ENCODE measurements around the gene CAPN7.

CAPN7 gene

GRCh38 chr3:15204005-15204404 is 2.0 kb upstream of the CAPN7 start:
- DNase-seq: no peak

DNA sequence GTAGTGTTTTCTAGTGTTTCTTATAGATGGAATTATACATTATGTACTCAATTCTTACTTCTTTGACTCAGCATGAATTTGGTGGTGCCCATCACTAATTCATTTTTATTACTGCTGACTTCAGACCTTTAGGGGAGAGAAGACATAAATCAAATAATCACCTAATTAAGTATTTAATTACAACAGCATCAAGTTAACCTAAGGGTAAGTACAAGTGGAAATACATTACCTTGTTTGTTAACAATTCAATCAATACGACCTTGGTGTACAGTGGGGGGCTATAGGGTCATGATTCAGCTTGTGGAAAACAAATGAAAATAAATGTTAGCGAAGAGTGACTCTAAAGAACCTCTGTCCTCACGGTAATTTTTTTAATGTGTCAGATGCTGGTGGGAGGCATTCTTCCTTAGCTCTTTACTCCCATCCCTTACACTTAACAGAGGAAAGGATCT is 538 bp upstream of the CAPN7 start:
- DNase-seq: no peak

- DNase-seq: no peak
Measured at GRCh38 chr3:15206662-15207576, 873 bp downstream of the CAPN7 start.

- no peak for DNase-seq
Measured at GRCh38 chr3:15207836-15208504, 1.9 kb downstream of the CAPN7 start.

DNA sequence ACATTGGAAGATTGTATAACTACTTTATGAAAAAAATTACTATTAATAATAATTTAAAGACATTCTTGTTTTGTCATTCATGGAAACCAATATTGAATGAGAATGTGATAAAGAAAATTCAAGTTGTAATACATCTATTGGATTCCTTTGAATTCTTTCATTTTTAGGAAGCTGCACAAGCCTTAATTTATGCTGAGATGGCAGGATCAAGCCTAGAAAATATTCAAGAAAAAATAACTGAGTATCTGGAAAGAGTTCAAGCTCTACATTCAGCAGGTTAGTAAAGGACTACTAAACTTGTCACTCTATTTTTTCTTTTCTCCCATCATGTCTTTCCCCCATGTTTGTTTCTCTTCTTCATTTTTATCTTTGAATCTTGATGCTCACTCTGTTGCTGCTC is 5.9 kb downstream of the CAPN7 start:
- DNase-seq: no peak

GRCh38 chr3:15214758-15215157 is 8.7 kb downstream of the CAPN7 start:
- DNase-seq: no peak

DNA sequence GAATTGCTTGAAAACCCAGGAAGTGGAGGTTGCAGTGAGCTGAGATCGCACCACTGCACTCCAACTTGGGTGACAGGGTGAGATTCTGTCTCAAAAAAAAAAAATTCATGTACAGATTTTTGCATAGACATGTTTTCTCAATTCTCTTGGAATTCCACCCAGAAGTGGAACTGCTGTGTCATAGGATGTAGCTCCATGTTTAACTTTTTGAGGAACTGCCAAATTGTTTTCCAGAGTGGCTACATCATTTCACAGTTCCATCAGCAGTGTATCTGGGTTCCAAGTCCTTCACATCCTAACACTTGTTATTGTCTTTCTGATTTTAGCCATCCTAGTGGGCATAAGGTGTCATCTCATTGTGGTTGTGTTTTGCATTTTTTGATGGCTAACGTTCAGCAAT is 9.9 kb downstream of the CAPN7 start:
- DNase-seq: no peak

DNA sequence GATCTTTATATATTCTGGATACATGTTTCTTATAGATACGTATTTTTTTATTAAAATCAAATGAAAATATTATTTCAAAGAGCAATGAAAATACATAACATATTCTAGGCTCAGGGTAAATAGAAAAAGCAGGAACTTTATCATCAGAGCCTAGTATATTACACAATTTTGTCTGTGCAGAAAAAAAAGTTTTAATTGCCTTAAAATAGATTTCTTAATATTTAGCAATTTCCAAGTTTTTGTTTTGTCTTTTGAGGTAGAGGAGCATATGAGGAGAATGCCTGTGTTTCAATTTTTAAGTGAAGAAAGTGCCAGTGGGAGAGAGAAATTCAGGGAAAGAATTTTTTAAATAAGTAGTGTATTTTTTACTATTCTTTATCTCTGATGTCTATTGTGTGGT is 10.5 kb downstream of the CAPN7 start:
- DNase-seq: no peak

DNA sequence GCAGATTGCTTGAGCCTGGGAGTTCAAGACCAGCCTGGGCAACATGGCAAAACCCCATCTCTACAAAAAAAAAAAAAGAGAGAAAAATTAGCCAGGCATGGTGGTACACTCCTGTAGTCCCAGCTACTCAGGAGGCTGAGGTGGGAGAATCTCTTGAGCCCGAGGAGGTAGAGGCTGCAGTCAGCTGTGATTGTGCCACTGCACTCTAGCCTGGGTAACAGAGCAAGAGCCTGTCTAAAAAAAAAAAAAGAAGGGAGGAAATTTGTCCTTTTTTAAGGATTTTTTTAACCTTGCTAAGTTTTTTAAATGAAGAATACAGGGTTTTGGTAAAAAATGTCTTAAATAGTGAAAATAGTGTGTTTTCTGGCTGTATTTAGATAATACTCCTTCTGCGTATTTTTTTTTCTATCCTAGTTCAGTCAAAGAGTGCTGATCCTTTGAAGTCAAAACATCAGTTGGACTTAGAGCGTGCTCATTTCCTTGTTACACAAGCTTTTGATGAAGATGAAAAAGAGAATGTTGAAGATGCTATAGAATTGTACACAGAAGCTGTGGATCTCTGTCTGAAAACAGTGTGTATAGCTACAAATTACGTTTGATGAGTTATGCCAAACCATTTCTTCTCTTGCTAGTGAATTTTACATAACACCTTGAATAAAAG is 11.1 kb downstream of the CAPN7 start:
- no peak for DNase-seq

- DNase-seq: no peak
Measured at GRCh38 chr3:15217841-15218267, 11.8 kb downstream of the CAPN7 start.

GRCh38 chr3:15218689-15219088 is 12.6 kb downstream of the CAPN7 start:
- DNase-seq: no peak

DNA sequence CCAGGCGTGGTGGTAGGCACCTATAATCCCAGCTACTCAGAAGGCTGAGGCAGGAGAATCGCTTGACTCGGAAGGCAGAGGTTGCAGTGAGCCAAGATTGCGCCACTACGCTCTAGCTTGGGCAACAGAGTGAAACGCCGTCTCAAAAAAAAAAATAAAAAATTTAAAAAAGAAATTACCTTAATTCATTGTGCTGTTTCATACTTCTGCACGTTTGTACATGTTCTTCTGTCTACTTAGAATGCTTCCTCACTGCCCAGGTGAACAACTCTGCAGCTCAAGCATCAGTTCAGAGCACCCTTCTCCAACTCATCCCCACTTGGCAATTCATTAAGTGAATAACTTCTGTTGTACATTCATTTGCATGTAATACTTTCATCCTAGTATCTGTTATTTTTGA is 14.0 kb downstream of the CAPN7 start:
- DNase-seq: no peak

DNA sequence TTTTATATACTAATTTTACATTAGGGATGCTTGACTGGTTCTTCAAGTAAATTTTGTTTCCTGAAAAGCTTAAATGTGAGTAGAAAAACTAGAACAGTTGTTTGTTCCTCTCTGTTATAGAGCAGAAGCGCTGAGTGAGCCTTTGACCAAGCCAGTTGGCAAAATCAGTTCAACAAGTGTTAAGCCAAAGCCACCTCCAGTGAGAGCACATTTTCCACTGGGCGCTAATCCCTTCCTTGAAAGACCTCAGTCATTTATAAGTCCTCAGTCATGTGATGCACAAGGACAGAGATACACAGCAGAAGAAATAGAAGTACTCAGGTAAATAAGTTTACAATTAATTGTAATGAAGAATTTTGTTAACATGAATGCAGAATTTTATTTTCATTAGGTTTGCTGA is 14.6 kb downstream of the CAPN7 start:
- DNase-seq: no peak

GRCh38 chr3:15221574-15222217 is 15.7 kb downstream of the CAPN7 start:
- no peak for DNase-seq

GRCh38 chr3:15223685-15224572 is 17.9 kb downstream of the CAPN7 start:
- DNase-seq: no peak

GRCh38 chr3:15228147-15228546 is 22.1 kb downstream of the CAPN7 start:
- no peak for DNase-seq

- DNase-seq: no peak
Measured at GRCh38 chr3:15229262-15229661, 23.2 kb downstream of the CAPN7 start.

DNA sequence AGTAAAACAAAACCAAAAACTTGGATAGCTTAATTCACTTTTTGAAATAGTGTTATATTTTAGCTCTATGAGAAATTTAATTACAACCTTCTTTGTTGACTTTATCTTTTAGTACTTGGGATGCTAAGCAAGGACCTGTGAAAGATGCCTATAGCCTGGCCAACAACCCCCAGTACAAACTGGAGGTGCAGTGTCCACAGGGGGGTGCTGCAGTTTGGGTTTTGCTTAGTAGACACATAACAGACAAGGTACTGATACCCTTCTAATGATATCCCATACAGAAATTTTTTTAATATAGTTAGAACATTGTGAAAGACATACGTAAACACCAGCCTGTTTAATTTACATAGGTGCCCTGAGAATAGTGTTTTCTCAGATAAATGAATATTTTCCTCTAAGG is 35.3 kb downstream of the CAPN7 start:
- DNase-seq: no peak

DNA sequence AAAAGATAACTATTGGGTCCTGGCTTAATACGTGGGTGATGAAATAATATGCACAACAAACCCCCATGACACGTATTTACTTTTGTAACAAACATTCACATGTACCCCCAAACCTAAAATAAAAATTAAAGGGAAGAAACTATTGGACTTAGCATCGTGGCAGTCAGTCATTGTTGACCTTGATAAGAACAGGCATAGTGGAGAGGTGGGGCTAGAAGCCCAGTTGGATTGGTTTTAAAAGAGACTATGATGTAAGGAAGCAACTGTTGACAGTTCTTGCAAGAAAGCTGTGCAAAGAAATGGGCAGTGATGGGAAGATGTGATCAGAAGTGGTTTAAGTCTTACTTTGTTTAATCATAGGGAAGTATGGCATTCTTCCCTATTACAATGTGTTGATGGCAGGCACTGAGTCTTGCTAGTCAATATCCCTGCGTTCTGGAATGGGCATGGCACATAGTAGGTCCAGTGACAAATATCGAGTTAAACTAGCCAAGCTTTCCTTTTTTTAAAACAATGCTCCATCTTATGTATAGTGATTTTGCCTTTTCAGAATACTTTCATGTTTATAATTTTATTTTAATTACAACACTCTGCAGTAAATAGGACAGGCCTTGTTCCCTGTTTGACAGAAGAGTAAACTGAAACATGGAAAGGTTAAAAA is 37.9 kb downstream of the CAPN7 start:
- no peak for DNase-seq

DNA sequence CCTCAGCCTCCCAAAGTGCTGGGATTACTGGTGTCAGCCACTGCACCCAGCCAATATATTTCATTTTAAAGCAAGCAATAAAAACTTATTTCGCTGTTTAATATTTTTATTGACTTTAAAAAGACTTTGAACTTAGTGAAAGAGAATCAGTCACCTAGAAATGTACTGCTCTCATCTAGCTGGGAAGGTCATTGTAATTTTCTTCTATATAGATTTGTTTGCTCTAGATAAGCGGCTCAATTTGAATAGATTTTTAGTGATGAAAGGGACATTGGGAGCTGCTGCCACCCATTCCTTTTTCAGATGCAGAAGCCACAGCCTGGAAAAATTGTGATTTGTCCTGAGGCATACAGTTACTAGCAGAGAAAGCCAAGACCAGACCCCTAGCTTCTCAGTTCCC is 40.1 kb downstream of the CAPN7 start:
- DNase-seq: no peak

- DNase-seq: no peak
Measured at GRCh38 chr3:15253023-15253697, 47.1 kb downstream of the CAPN7 start.

Measured in NCI-H1092 treated with DMSO at 0.1 percent for 48 hours (cell line).